ENCODE measurements around the gene CEP128.

Gene CEP128

DNA sequence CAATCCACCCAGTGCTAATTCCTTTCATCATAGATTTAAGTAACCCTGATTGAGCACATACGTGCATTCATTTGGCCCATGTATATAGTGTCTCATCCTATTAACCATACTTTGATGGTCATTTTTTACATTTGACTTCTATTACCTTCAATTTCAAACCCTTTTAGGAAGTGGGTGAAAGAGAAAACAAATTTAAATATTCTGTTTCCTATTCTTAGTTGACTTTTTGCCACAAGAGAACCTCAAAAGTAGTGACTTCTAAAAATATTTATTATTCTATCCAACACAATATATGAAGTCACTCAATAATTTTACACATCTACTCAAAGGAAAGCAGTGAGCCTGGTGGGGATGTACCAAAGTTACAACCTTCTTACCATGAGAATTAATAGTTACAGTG, 164.9 kb downstream of the CEP128 start:
- no peak for DNase-seq (ENCODE audit: low read depth in 1 of 2, low spot score in 1 of 2)

DNA sequence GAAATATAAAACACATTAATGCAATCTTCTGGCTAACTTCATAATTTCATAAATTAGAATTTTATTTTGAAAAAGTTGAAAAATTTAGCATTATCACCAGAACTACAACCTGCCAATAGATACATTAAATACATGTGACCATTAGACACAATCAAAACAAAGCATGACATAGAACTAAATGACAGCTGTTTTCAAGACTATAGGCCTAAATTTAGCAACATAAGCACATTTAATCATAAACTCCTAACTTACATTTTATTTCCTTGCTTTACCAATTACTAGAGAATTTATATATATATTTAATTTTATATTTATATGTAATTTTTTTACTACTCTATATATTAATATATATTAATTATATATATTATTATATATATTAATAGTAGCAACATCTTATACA, 165.4 kb downstream of the CEP128 start:
- no peak for DNase-seq (ENCODE audit: low read depth in 1 of 2, low spot score in 1 of 2)

DNA sequence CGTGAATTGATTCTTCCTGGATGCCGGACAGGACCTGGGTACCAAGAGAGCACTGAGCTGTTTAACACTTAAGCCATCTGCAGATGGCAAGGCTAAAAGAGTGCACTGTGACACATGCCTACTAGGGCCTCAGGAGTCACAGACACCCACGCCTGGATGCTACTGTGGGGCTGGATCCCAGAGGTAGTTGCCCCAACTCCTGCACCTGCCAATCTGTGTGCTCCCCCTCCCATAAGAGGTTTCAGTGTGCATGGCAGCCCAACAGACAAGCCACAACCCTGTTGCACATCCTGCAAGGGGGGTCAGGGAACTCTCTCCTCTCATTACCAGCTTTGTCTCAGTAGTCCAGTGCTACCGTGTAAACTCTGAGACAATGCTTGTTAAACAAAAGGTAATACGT, 169.0 kb downstream of the CEP128 start:
- DNase-seq (ENCODE audit: low read depth in 1 of 2, low spot score in 1 of 2) = no peak

DNA sequence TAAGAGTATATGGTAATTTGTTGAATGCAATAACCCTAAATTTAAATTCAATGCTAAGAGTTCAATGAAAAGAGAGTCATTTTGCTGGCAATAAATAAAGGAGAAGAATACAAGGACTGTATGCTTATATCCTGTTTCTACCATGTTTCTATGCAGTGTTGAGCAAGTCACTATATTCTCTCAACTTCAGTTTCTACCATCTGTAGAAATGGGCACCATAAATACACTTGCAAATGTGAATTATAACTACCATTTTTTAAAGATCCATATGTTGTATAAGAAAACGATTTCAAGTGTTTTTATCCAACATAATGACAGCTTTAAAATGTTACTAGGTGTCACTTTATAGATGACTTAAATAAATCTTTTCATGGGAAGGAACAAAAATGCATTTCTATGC, 170.3 kb downstream of the CEP128 start:
- no peak for DNase-seq (ENCODE audit: low read depth in 1 of 2, low spot score in 1 of 2)

DNA sequence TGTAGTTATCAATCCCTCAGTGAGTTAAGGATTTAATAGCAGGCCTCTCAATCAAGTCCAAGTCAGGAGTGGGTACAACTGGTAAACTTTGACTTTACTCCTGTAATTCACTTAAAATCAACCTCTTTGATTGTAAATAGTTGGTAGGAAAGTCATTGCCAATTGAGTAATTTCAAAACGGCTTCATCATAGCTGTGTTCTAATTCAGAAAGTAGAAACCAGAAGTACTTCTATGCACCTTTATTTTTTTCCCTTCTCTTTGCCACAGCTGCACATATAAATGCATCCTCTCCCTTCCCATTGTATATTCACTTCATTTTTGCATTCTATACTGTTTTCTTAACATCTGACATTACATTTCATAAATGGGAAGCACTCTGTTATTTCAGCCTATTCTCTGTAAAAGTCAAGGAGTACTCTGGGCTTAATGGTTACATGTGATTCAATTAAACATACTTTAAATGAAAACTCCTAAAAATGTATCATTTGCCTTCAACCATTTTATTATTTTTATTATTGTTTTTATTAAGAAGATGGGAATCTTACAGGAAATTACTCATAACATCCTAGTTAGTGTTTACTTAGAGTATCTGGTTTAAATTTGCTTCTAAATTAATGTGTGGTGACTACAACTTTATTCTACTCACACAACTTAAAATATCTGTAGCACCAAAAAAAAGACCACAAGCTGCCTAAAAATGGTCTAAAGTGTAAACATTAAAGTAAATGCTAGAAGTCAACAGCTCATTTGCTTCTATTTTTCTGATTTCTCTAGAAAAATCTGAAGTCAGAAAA, 171.2 kb downstream of the CEP128 start:
- DNase-seq (ENCODE audit: low read depth in 1 of 2, low spot score in 1 of 2) = no peak

DNA sequence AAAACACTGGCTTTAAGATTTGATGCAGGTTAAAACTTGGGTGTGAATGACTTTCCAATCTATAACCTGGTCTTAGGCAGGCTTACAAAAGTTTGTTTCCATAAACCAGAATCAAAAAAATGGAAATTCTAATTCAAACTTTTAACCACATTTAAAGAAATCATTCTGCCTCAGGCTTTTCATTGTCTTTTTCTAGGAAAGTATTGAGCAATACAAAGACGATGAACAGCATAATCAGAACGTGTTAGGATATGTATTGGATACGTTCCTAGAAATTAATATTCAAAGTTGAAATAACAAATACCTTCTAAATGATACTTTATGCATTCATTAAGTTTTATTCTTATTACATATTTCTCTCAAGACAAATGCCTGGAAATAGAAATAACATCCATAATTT, 172.9 kb downstream of the CEP128 start:
- DNase-seq (ENCODE audit: low read depth in 1 of 2, low spot score in 1 of 2) = no peak

DNA sequence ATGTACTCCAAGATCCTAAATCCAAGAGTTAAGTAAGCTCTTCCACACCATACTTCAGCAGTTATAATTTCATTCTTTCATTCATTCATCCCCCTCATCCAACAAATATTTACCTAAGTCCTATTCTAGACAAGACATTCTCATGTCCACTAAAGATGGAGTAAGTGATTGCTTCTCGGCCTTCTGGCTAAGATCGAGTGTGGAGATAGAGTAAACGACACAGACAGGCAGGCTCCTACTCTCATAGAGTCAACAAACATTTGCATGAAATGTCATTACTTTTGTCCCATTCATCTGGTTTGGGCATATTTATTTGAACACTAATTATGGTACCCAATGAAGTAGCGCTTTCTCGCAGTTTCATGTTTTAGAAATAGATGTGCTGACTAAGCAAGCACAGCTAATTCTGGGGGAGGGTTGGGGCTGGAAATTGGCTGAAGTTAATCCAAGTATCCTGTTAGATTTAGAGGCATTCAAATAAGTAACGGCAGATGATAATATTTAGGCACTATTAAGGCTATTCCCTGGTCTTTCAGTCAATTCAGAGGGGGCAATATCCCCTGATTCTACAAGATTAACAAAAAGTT, 176.5 kb downstream of the CEP128 start:
- no peak for DNase-seq (ENCODE audit: low read depth in 1 of 2, low spot score in 1 of 2)

DNA sequence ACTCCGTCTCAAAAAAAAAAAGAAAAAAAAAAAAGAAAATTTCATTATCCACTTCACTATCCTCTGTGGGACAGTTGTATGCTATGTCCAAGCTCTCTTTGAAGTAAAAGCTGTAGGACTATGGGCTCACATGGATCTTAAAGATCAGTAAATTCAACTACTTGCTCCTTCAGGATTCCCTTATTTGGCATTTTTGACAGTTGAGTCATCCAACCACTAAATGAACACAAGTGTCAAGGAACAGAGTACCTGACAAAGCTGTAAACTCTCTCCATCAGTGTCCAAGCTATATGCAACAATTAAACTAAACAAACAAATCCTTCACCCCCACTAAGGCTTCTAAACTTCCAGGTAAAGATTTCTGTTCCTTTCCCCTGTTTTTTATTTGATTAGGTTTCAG, 177.0 kb downstream of the CEP128 start:
- DNase-seq (ENCODE audit: low read depth in 1 of 2, low spot score in 1 of 2) = no peak

DNA sequence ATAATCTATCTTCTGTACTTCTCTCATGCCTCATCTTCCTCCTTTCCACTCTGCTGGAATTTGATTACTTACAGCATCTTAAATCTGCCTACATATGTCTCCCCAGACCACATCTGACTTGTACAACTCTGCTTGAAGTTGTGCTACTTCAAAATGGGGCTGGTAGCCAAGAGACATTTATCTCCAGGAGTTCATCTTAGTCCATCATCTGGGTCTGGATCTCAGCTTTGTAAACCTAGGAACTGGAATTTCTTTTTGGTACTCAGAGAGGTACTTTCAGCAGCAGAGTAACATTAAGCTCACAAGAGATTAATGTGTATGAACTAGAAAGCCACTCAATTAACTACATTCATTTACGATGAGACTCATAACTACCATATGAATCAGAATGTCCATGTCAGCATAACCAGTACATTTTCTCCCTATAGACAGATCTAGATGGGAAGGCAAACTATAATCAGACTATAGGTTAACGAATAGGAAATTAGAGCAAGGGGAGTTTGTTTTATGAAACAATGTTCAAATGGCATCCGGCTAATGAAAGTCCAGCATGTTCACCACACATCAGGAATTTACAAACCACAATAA, 178.8 kb downstream of the CEP128 start:
- DNase-seq (ENCODE audit: low read depth in 1 of 2, low spot score in 1 of 2) = no peak

DNA sequence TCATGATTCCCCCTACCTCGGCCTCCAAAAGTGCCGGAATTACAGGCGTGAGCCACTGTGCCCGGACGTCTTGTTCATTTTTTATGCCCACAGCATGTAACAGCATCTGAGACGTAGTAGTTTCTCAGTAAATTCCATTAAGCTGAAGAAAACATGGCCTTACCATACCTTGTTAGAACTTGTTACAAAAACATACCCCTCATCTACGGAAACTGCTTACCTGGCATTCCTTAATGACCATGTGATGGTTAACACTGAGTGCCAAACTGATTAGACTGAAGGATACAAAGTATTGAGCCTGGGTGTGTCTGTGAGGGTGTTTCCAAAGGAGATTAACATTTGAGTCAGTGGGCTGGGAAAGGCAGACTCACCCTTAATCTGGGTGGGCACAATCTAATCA, 186.8 kb downstream of the CEP128 start:
- DNase-seq (ENCODE audit: low read depth in 1 of 2, low spot score in 1 of 2) = no peak

DNA sequence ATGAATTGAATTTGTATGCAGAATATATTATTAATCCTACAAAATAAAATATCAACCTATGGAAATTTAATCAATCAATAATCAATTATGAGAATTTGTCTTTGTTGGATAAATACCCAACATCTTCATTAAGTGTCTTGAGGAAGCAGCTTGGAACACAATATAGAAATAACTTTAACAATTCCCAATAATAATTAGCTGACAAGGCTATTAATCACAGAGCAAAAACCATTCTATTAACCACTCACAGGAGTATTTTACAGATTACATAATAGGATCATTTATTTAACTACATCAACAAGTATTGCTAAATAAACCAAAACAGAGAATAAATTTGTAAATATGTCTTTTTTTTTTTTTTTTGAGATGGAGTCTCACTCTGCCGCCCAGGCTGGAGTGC, 190.3 kb downstream of the CEP128 start:
- no peak for DNase-seq (ENCODE audit: low read depth in 1 of 2, low spot score in 1 of 2)

DNA sequence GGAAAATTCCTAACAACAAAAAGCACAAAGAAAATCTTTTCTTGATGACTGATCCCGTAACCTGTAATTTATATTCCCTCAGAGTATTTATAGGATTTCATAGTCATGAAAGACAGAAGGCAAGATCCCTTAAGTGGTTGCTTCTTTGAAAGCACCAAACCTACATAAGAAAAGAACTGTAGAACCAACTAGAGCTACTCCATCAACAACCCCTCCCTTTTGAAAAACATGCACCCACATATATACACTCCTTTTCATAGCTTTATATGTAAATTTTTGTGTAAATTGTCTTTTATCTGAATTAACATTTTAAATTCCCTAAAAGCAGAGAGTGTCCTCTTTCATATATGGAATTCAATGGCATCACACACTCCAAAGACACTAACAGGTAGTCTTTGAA, 215.3 kb downstream of the CEP128 start:
- no peak for DNase-seq (ENCODE audit: low read depth in 1 of 2, low spot score in 1 of 2)

DNA sequence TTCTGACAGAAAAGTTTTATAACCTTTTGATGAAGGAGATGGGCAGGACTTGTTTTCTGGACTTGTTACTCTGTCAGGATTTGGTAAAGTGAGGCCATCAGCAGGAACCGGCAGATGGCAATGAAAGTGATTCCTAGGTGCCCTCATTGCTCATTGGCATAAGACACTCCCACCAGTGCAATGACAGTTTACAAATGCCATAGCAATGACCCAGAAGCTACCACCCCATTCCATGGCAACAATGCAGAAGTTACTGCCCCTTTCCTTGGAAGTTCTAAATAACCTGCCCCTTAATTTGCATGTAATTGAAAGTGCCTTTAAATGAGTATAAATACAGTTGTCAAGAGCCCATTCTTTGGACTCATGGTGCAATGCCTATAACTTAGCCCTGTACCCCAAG, 222.6 kb downstream of the CEP128 start:
- DNase-seq (ENCODE audit: low read depth in 1 of 2, low spot score in 1 of 2) = no peak

DNA sequence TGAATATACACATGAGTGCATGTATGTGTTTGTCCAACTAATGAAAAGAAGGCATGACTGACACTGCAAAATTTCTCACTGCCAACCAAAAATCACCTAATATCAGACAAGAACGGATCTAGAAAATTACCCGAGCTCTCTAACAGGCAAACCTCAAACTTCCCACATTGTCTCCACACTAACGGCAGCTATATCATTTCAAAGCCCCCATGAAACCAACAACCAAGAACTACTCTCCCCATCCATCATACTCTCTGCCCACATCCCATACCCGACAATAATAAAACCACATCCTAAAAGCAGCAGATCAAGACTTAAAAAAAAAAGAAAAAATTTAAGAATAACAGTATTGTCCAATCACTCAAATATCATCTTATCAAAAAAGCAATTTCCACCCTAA, 227.1 kb downstream of the CEP128 start:
- no peak for DNase-seq (ENCODE audit: low read depth in 1 of 2, low spot score in 1 of 2)

DNA sequence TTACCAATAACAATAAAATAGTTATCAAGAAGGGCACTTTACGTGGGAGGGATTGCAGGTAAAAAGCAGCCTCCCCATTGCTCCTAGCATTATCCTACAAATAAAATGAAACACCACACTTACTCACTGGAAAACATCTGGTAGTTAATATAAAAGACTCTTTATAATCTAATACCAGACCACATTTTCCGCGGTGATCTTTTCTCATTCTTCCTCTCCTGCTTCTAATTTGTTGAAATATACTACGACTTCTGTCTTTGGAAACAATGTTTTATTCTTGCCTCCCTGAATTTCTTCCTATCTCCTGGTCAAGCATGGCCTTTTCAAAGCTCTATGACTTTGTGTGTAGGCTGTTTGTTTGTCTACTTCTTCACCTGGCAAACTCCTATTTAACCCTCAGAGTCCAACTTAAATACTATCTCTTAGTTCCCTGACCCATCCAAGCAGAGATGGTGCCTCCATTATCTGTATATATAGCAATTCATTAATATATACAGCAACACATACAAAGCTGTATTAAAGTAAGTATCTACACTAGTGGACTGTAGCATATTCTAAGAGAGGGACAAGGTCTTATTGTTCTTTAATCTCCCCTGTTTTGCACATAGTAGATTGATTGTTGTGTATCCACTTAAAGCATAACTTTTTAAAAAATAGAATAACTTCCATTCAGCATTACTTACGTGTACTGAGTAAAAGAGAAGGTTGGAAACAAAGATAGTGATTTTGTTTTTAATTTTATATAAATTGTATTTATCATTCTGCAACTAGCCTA, 228.3 kb downstream of the CEP128 start:
- no peak for DNase-seq (ENCODE audit: low read depth in 1 of 2, low spot score in 1 of 2)

DNA sequence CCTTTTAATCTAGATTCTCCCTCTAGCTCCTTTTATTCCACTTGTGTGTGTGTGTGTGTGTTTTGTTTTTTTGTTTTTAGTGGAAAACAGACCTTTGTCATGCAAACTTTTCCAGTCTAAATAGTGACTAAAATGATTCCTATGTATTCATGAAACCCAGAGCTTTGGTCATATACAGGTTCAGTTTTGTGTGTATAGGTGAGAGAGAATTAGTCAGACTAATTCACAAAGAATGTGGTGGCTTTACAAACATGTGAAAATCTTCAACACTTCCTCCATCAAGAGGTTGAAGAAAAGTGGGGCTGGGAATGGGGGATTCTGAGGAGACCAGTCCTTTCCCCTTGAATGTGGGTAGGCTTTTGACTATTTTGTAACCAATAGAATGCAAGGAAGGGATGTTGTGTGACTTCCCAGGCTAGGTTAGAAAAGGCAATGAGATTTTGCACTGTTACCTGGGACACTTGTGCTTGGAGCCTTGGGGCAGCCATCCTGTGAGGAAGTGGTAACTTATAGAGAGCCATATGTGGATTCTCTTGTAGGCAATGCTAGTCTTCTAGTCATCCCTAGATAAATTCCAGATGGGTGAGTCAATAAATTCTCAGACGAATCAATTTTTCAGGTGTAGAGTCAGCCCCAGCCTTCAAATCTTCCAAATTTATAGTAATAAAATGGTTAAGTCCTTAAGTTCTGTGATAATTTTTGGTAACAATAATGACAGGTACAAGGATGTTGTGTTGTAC, 236.1 kb downstream of the CEP128 start:
- DNase-seq (ENCODE audit: low read depth in 1 of 2, low spot score in 1 of 2) = no peak

DNA sequence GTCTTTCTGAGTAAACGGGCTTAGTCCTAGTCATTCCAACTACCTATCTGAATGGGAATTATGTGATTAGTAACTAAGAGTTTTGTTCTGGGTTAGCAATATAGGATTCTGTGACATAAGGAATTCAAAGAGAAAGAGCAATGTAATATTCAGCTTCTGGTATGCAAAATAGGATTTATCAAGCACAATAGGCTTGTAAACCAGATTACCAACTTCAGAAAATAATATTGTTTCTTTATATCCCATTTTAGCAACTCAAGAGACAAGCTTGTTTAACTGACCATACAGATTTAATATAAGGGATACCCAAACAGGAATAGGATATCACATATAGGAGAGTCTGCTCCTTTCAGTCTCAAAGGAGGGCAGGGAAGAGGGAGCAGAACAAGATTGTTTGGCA, 240.9 kb downstream of the CEP128 start:
- no peak for DNase-seq (ENCODE audit: low read depth in 1 of 2, low spot score in 1 of 2)

DNA sequence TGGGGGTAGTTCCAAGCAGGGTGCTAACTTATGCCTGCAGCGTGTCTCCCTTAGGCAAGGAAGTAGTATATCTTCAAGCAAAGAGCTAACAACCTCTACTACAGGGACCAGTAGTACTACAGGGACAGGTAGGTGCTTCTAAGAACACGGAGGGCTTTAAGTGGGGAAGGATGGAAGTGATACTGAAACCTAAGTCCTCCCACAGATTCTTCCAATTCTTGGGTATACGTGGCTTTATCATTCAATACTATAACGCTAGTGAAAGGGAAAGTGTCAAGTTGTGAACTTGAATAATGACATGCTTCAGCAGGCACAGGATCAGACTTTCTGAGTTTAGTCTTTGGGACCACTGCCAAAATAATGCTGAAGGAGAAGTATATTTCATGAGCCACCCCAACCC, 241.7 kb downstream of the CEP128 start:
- no peak for DNase-seq (ENCODE audit: low read depth in 1 of 2, low spot score in 1 of 2)

DNA sequence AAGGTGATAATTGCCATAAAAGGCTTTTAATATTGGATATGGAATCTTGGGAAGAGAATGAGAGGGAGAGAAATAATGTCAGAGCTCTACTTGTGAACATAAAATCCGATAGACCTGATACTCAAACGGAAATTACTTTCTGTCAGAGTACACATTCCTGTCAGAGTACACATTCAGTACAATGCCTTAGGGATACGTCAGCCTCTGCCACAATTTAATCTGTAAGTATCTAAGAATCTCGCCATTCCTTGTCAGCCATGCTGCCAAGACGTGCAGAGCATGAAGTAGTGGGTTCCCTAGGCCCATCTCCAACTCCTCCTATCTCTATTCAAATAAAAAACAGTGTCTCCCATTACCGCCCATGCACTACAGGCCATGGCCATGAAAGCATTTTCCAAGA, 242.6 kb downstream of the CEP128 start:
- DNase-seq (ENCODE audit: low read depth in 1 of 2, low spot score in 1 of 2) = no peak

DNA sequence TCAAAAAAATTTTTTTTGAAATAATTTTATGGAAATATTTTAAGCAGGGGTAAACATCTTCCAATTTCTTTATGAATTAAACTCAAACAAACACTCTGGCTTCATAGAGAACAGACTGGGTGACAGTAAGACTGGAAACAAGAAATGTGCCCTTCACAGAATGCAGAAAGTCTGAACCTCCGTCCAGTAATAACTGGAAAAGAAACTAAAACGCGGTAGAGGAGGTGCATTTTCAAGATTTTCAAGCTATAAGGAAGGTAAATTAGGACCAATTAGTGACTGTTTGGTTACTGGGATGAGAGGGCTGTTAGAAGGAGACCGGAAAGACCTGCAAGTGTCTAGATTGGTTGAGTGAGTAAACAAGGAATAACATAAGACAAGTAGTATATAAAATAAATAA, 245.7 kb downstream of the CEP128 start:
- no peak for DNase-seq (ENCODE audit: low read depth in 1 of 2, low spot score in 1 of 2)

DNA sequence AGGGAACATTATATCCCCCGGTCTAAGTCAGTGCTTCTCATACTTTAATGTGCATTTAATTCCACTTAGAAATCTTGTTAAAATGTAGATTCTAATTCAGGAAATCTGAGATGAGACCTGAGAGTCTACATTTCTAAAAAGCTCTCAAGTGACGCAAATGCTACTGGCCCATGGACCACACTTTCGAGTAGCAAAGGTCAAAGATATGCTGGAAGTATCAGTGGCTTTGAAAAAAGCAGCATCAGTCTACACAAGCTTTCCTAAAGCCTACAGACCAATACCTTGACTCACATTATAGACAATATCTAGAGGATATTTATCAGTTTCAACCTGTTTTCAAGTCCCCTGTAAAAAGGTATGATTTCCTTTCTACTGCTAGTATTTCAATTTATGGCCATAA, 248.6 kb downstream of the CEP128 start:
- no peak for DNase-seq (ENCODE audit: low read depth in 1 of 2, low spot score in 1 of 2)
